ENCODE results near the gene OTOG.

DNA sequence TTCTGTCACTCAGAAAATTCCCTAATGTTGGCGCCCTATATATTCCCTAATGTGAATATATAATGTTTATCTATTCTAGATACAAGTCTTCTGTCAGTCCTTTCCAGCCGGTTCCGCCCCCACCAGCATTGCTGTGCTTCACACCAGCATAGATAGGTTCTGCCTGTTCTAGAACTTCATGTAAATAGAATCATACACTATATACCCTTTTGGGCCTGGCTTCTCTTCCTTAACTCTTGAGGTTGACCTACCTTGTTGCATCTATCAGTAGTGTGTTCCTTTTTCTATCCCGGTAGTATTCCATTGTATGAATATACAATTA is 34.6 kb downstream of the OTOG start:
- TF ChIP-seq, protein P1, sequence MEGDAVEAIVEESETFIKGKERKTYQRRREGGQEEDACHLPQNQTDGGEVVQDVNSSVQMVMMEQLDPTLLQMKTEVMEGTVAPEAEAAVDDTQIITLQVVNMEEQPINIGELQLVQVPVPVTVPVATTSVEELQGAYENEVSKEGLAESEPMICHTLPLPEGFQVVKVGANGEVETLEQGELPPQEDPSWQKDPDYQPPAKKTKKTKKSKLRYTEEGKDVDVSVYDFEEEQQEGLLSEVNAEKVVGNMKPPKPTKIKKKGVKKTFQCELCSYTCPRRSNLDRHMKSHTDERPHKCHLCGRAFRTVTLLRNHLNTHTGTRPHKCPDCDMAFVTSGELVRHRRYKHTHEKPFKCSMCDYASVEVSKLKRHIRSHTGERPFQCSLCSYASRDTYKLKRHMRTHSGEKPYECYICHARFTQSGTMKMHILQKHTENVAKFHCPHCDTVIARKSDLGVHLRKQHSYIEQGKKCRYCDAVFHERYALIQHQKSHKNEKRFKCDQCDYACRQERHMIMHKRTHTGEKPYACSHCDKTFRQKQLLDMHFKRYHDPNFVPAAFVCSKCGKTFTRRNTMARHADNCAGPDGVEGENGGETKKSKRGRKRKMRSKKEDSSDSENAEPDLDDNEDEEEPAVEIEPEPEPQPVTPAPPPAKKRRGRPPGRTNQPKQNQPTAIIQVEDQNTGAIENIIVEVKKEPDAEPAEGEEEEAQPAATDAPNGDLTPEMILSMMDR (conservative IDR thresholded peaks at IDR 0.05 in 1 of 2, IDR thresholded peaks at IDR 0.05 in 1 of 2; ENCODE audit: extremely low read depth in 1 of 2, insufficient read depth in 1 of 2, low read depth in 1 of 2, low read length in 2 of 2), result no peak
- TF ChIP-seq EZH2 (IDR thresholded peaks at IDR 0.05; ENCODE audit: borderline replicate concordance, low read length), result no peak
